BE2C (cell line): ENCODE measurements around the gene DPRX.
"Not testable (repeated sequence)": the region's sequence is repeated elsewhere in the genome, so short reads cannot be mapped to it uniquely, and the experiment has no call there.

Experiments
- DNase-seq: peaks from one replicate; pipeline ENCODE4 v3.0.0-alpha.2; 2020
- H3K27me3 ChIP-seq: fragments of 250-450 bp; sonication (Bioruptor Pico); 2 replicates; pipeline ENCODE4 v1.5.1; 2020; ENCODE audit warnings: mild to moderate bottlenecking
- H3K36me3 ChIP-seq: fragments of 250-450 bp; sonication (Bioruptor Pico); 2 replicates; pipeline ENCODE4 v1.5.1; 2020; ENCODE audit warnings: mild to moderate bottlenecking
- H3K4me1 ChIP-seq: fragments of 250-450 bp; sonication (Bioruptor Pico); 2 replicates; pipeline ENCODE4 v1.5.1; 2020
- H3K4me3 ChIP-seq: 2 replicates; pipeline ENCODE4 v1.5.1; 2011; ENCODE audit warnings: low read depth, low read length
- H3K9me3 ChIP-seq: fragments of 250-450 bp; sonication (Bioruptor Pico); 2 replicates; pipeline ENCODE4 v1.5.1; 2020
- CTCF ChIP-seq: IDR thresholded peaks from 2 replicates; pipeline ENCODE4 v1.5.1; 2012; ENCODE audit warnings: mild to moderate bottlenecking, low read depth, low read length

The DPRX gene

GRCh38 chr19:53659292-53659691 lies 27.5 kb downstream of the DPRX start:
- no peaks in the 10 kb centered on the region for H3K36me3 ChIP-seq
- H3K4me3 ChIP-seq, result no peak overlapping the region
- H3K27me3 ChIP-seq, result no peaks in the 10 kb centered on the region
- H3K4me1 ChIP-seq, result no peaks in the 10 kb centered on the region
- no peaks in the 10 kb centered on the region for H3K9me3 ChIP-seq
- no peak for TF ChIP-seq CTCF
- no peak for DNase-seq

- no peak for TF ChIP-seq CTCF
- no peaks in the 10 kb centered on the region for H3K27me3 ChIP-seq
- DNase-seq, result no peak
- no peaks in the 10 kb centered on the region for H3K9me3 ChIP-seq
- H3K4me1 ChIP-seq, result no peaks in the 10 kb centered on the region
- H3K36me3 ChIP-seq, result no peaks in the 10 kb centered on the region
- no peak overlapping the region for H3K4me3 ChIP-seq
These were observed 28.8 kb downstream of the DPRX start for GRCh38 chr19:53660584-53660983.

- H3K27me3 ChIP-seq, result no peaks in the 10 kb centered on the region
- no peaks in the 10 kb centered on the region for H3K9me3 ChIP-seq
- no peak for DNase-seq
- no peaks in the 10 kb centered on the region for H3K36me3 ChIP-seq
- H3K4me3 ChIP-seq, result no peak overlapping the region
- H3K4me1 ChIP-seq, result no peaks in the 10 kb centered on the region
- TF ChIP-seq CTCF, result no peak
These were observed 30.4 kb downstream of the DPRX start for GRCh38 chr19:53662209-53662608.

- Histone ChIP-seq H3K36me3 (no peaks in the 10 kb centered on the region), H3K27me3 (no peaks in the 10 kb centered on the region), H3K9me3 (no peaks in the 10 kb centered on the region), H3K4me1 (no peaks in the 10 kb centered on the region), H3K4me3 (no peak overlapping the region)
- no peak for DNase-seq
- no peak for TF ChIP-seq CTCF
These were observed 32.4 kb downstream of the DPRX start for GRCh38 chr19:53664152-53664551.

GRCh38 chr19:53664760-53665159 lies 33.0 kb downstream of the DPRX start:
- DNase-seq, result no peak
- no peaks in the 10 kb centered on the region for H3K9me3 ChIP-seq
- H3K4me3 ChIP-seq, result no peak overlapping the region
- no peaks in the 10 kb centered on the region for H3K4me1 ChIP-seq
- TF ChIP-seq CTCF, result no peak
- H3K36me3 ChIP-seq, result no peaks in the 10 kb centered on the region
- H3K27me3 ChIP-seq, result no peaks in the 10 kb centered on the region

GRCh38 chr19:53666331-53666730 lies 34.5 kb downstream of the DPRX start:
- DNase-seq, H3K9me3 ChIP-seq, H3K4me3 ChIP-seq, H3K36me3 ChIP-seq, H3K27me3 ChIP-seq, H3K4me1 ChIP-seq: not testable (repeated sequence)

GRCh38 chr19:53668804-53669203 lies 37.0 kb downstream of the DPRX start:
- not testable (repeated sequence) for DNase-seq, H3K27me3 ChIP-seq, H3K36me3 ChIP-seq, H3K4me1 ChIP-seq, H3K9me3 ChIP-seq, H3K4me3 ChIP-seq
